HG03196 (cell line): ENCODE results near the gene SET.
"Not testable (repeated sequence)": the region's sequence is repeated elsewhere in the genome, so short reads cannot be mapped to it uniquely, and the experiment has no call there.

Experiments used
- ATAC-seq: cut with Tn5 transposase; IDR thresholded peaks from one replicate; pipeline ENCODE4 v1.9.1; 2021; ENCODE audit not compliant: unreplicated experiment

The SET gene

DNA sequence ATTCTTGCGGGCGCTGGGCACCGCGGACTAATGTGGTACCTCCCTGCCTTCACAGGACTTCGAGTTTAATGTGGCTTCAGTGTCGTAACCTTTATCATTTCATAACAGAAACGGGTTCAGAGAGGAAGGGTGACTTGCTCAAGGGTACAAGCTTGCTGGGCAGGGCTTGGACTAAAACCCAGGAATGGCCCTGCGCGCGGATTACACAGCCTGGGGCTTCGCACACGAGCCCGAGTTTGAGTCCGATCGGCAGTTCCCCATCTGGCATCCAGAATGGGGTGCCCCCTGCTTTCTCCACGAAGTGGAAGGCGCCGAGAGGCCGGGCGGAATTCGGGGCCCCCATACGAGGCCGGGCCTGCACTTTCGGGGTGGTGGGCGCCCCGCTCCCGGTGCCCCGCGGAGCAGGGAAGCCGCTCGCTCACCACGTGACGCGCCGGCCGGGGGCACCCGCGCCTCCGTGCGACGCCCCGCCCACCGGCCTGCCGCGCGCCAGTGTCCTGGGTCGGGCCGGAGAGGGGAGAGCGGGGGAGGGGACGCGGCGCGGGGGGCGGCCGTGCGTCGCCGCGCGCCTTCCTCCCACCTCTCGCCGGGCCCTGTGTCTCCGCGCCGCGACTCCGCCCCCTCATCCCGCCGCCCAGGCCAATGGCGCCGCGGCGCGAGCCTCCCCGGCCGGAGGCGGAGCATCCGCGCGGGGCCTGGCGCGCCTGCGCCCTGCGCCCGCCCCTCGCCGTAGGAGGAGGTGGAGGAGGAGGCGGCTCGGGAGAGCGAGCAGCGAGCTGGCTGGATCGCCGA is at the start of gene SET:
TSS of gene SET (plus strand) at position 722 of the 792 bp plus-strand sequence. CDS start 361 bp downstream, outside the sequence.
- ATAC-seq, result peak; percentile 64

DNA sequence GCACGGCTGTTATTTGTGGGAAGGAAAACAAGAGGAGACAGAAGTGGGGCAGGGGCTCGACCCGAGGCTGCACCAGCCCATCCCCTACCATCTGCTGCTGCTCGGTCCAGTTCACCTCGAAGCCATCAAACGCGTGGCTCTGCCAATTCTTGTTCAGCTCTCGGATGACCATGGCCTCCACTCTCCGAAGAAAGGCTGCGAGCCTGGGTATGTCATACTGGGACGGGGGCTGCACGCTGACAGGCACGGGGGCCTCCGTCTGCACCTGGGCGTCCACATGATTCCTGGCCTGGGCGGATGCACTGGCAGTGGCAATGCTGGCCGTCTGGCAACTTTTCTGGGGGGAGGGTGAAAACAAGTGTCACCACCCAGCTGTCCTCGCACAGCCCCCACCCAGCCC is 48.4 kb upstream of the SET start:
- ATAC-seq, result no peak

GRCh38 chr9:128642675-128643245 is 46.3 kb upstream of the SET start:
- ATAC-seq, result no peak

- ATAC-seq, result peak; percentile 70
Observed at GRCh38 chr9:128643519-128644300, 45.3 kb upstream of the SET start.

GRCh38 chr9:128648206-128648605 is 40.8 kb upstream of the SET start:
- ATAC-seq, result not testable (repeated sequence)

GRCh38 chr9:128651798-128652197 is 37.2 kb upstream of the SET start:
- no peak for ATAC-seq

DNA sequence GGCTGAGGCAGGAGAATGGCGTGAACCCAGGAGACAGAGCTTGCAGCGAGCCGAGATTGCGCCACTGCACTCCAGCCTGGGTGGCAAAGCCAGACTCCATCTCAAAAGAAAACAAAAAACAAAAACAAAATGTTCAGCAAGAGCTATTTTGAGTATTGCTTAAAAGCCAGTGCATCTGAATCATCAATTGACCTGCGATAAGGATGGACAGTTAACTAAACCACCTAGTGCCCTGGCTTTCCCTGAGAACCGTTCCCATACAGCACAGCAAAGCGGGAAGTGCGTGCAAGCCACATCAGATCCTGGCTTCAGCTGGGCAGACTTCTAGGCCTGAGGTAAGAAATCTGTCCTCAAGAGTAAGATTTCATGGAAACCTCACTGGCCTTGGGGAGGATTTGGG is 35.1 kb upstream of the SET start:
- no peak for ATAC-seq

DNA sequence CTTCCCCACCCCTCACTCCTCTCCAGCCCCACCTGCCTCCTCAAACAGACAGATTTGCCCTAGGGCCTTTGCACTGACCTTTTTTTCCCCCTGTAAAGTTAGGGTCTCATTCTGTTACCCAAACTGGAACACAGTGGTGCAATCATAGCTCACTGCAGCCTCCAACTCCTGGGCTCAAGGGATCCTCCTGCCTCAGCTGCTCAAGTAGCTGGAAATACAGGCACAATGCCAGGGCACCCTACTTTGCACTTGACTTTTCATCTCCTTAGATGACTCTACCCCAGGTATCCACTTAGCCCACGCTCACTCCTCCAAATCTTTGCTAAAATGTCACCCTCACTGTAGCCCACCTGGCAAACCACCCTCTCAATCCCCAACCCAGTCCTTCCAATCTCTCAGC is 34.5 kb upstream of the SET start:
- no peak for ATAC-seq

- ATAC-seq, result peak; percentile 71
Observed at GRCh38 chr9:128656416-128657343, 32.3 kb upstream of the SET start, which contains the start of gene DYNC2I2. Gene DYNC2I2 (minus strand): TSS chr9:128656847. CDS start chr9:128656726, 121 bp downstream.

DNA sequence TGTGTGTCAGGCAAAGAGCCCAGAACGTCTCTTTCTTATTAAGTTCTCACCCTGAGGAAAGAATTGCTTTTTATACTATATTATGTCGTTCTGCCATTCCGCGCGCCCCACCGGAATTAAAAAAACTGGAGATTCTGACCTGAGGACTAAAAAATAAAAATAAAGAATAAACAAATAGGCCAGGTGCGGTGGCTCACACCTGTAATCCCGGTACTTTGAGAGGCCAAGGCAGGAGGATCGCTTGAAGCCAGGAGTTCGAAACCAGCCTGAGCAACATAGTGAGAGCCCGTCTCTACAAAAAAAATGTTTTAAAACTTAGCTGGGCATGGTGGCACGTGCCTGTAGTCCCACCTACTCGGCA is 31.7 kb upstream of the SET start:
- ATAC-seq, result no peak

DNA sequence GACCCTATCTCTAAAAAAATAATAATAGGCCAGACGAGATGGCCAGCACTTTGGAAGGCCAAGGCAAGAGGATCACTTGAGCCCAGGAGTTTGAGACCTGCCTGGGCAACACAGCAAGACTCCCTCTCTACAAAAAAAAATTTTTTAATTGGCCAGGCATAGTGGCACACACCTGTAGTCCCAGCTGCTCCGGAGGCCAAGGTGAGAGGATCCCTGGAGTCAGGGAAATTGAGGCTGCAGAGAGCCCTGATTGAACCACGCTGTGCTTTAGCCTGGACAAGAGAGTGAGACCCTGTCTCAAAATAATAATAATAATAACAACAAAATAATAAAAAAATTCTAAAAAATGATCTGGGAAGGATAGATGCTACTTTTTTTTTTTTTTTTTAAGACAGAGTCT is 31.2 kb upstream of the SET start:
- no peak for ATAC-seq

- not testable (repeated sequence) for ATAC-seq
Observed at GRCh38 chr9:128666481-128666941, 22.5 kb upstream of the SET start.

- no peak for ATAC-seq
Observed at GRCh38 chr9:128669786-128670185, 19.2 kb upstream of the SET start.

DNA sequence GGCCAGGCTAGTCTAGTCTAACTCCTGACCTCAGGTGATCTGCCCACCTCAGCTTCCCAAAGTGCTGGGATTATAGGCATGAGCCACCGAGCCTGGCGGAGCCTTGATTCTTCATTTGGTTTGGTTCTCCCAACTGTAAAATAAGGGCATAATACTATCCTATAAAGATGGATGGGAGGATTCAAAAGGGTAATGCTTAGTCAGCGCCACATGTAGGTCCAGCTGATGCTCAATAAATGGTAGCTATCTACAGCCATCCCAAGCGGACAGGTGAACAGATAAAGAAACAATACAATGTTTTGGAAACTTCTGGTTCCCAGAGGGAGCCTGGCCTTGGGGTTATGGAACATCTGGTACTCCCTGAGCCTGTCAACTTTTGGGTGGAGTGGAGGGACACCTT is 13.6 kb upstream of the SET start:
- no peak for ATAC-seq

- ATAC-seq, result no peak
Observed at GRCh38 chr9:128677794-128678193, 11.2 kb upstream of the SET start.

- ATAC-seq, result peak; percentile 30
Observed at GRCh38 chr9:128683340-128684064, 5.5 kb upstream of the SET start.

DNA sequence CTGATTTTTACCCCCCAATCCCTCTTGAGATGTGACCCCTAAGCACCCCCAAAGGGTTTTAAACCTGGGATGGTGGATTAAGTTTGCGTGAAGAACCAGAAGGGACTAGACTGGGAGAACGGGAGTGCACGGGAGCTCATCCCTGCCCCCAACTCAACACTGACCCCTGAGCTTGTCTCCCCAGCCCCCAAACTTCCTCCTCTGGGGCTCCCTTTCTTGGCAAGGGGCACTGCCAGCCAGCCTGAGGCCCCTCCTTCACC is 5.0 kb upstream of the SET start:
- no peak for ATAC-seq

- ATAC-seq, result peak; percentile 34
Observed at GRCh38 chr9:128684325-128685199, 4.5 kb upstream of the SET start.
